Measurements from ENCODE around the gene TMEM132D.

Gene TMEM132D

DNA sequence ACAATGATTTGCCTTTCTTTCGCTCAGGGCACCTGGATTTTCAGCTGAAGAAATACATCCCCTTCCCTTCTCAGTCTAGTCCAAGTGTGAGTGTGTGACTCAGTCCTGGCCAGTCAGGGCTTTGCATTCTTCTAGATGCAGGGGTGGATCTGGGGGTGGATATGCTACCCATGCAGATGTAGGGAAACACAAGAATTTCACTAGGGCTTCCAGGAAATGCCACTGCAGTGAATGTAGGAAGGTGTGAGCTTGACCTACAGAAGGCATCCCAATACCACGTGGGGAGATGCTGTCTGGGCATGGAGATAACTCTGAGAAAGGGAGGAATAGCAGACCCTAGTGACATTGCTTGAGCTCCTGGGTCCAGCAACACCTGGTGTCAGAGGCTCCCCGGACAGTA lies 646.3 kb downstream of the TMEM132D start:
- DNase-seq (ENCODE audit: low read depth in 2 of 2): no peak
- TF ChIP-seq, protein P1, sequence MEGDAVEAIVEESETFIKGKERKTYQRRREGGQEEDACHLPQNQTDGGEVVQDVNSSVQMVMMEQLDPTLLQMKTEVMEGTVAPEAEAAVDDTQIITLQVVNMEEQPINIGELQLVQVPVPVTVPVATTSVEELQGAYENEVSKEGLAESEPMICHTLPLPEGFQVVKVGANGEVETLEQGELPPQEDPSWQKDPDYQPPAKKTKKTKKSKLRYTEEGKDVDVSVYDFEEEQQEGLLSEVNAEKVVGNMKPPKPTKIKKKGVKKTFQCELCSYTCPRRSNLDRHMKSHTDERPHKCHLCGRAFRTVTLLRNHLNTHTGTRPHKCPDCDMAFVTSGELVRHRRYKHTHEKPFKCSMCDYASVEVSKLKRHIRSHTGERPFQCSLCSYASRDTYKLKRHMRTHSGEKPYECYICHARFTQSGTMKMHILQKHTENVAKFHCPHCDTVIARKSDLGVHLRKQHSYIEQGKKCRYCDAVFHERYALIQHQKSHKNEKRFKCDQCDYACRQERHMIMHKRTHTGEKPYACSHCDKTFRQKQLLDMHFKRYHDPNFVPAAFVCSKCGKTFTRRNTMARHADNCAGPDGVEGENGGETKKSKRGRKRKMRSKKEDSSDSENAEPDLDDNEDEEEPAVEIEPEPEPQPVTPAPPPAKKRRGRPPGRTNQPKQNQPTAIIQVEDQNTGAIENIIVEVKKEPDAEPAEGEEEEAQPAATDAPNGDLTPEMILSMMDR (IDR thresholded peaks at IDR 0.05; ENCODE audit: low read depth, low read length): no peak
- no peak overlapping the region for H3K4me3 ChIP-seq (replicated peaks in 1 of 2; ENCODE audit: low read depth in 2 of 2, low read length in 2 of 2)

GRCh38 chr12:129246630-129247029 lies 657.2 kb downstream of the TMEM132D start:
- TF ChIP-seq, protein P1 (IDR thresholded peaks at IDR 0.05; ENCODE audit: low read depth, low read length): no peak
- no peak for DNase-seq (ENCODE audit: low read depth in 2 of 2)
- H3K4me3 ChIP-seq (replicated peaks in 1 of 2; ENCODE audit: low read depth in 2 of 2, low read length in 2 of 2): no peak overlapping the region

DNA sequence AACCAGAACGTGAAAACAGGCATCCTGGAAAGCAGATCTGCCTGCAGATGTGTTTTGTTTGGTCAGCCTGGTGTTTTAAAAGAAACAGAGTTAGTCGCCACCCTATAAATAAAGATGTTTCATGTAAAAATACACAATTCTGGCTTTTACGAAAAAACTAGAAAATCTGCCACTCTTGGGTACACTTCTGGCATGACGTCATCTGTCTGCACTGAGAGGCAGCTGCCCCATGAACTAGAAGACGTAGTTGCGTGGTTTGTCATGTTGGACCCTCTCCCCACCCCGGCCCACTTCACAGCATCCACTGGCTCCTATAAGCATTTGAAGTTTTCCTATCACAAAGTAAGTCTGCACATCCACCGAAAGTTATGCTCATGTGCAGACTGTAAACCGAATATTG lies 658.1 kb downstream of the TMEM132D start:
- DNase-seq (ENCODE audit: low read depth in 2 of 2): no peak
- TF ChIP-seq, protein P1 (IDR thresholded peaks at IDR 0.05; ENCODE audit: low read depth, low read length): no peak

DNA sequence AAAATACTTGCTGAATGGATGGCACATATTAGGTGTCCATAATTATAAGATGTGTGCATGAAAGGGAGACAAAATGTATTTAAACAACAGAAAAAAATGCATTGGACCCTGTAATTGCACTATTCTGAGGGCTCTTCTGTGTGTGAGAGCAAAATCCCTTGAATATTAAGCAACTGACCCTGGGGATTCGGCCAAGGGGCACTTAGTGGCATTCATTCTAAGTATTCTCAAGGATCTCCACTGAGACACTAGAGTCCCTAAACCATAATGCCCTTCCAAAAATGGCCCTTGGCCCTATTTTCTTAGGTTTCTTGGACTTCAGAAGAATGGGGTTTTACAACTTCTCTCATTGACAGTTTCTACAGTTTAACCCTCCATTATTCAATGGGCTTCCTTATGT lies 662.0 kb downstream of the TMEM132D start:
- TF ChIP-seq, protein P1 (IDR thresholded peaks at IDR 0.05; ENCODE audit: low read depth, low read length): no peak

More for the DNA sequence above, 658.1 kb downstream of the TMEM132D start:
- H3K4me3 ChIP-seq (replicated peaks in 1 of 2; ENCODE audit: low read depth in 2 of 2, low read length in 2 of 2): no peak overlapping the region

DNA sequence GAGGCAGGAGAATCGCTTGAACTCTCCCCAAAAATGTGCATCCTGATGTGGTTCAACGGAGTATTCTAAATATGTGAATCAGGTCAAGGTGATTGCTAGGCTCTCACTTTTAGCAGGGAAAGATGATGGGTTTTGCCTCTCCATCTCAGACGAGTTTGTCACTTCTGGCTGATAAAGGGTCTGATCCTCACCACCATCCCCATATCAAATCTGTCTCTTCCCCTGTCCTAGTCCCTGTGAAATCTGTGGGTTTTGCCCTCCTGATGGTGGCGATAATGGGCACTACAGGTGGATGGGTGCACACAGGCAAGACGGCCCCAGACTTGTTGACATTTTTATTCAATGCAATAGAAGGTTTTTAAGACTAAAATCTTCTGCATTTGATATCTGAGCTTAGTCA lies 665.9 kb downstream of the TMEM132D start:
- TF ChIP-seq, protein P1 (IDR thresholded peaks at IDR 0.05; ENCODE audit: low read depth, low read length): no peak
- H3K4me3 ChIP-seq (replicated peaks in 1 of 2; ENCODE audit: low read depth in 2 of 2, low read length in 2 of 2): no peak overlapping the region
- DNase-seq (ENCODE audit: low read depth in 2 of 2): no peak

More for the DNA sequence above, 662.0 kb downstream of the TMEM132D start:
- H3K4me3 ChIP-seq (replicated peaks in 1 of 2; ENCODE audit: low read depth in 2 of 2, low read length in 2 of 2): no peak overlapping the region
- no peak for DNase-seq (ENCODE audit: low read depth in 2 of 2)

GRCh38 chr12:129234209-129234608 lies 669.6 kb downstream of the TMEM132D start:
- TF ChIP-seq, protein P1 (IDR thresholded peaks at IDR 0.05; ENCODE audit: low read depth, low read length): no peak
- DNase-seq (ENCODE audit: low read depth in 2 of 2): no peak

GRCh38 chr12:129231491-129231890 lies 672.3 kb downstream of the TMEM132D start:
- TF ChIP-seq, protein P1 (IDR thresholded peaks at IDR 0.05; ENCODE audit: low read depth, low read length): no peak
- H3K4me3 ChIP-seq (replicated peaks in 1 of 2; ENCODE audit: low read depth in 2 of 2, low read length in 2 of 2): no peak overlapping the region
- no peak for DNase-seq (ENCODE audit: low read depth in 2 of 2)

More at GRCh38 chr12:129234209-129234608, 669.6 kb downstream of the TMEM132D start:
- no peak overlapping the region for H3K4me3 ChIP-seq (replicated peaks in 1 of 2; ENCODE audit: low read depth in 2 of 2, low read length in 2 of 2)
